Hepatocyte (in vitro differentiated cells): ENCODE data around the gene SLC6A12.

ENCODE experiments used
- EZH2 ChIP-seq: fragments of 200-600 bp; sonication (generic); IDR thresholded peaks from 2 replicates; pipeline ENCODE4 v1.6.1; 2016; ENCODE audit warnings: antibody characterized with exemption, mild to moderate bottlenecking, borderline replicate concordance
- EZH2phosphoT487 ChIP-seq: fragments of 200-600 bp; sonication (generic); IDR thresholded peaks from one replicate; pipeline ENCODE4 v1.6.1; 2018; ENCODE audit warnings: antibody characterized with exemption, mild to moderate bottlenecking, low read depth, moderate library complexity; ENCODE audit not compliant: unreplicated experiment, severe bottlenecking
- TF ChIP-seq, protein P1 (sequence below): fragments of 200-600 bp; sonication (generic); IDR thresholded peaks from 2 replicates; pipeline ENCODE4 v1.5.1; 2016; ENCODE audit warnings: antibody characterized with exemption, mild to moderate bottlenecking; ENCODE audit not compliant: poor library complexity

DNA sequence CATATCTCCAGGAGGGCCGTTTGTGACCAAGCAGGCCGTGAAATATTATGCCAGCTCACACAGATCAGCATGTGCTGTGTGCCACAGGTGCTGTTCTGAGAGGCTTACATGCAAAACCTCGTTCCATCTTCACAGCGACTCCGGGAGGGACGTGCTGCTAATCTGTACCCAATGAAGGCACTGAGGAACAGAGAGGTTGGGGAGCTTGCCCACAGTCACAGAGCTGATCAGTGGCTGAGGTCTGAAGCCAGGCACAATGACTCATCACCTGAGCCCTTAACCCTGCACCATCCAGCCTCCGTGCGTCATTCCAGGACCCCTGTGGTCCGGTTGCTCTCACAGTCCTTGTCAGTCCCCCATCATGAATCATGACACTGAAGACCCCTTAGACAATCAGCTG is 66.7 kb downstream of the SLC6A12 start:
- TF ChIP-seq, protein P1, sequence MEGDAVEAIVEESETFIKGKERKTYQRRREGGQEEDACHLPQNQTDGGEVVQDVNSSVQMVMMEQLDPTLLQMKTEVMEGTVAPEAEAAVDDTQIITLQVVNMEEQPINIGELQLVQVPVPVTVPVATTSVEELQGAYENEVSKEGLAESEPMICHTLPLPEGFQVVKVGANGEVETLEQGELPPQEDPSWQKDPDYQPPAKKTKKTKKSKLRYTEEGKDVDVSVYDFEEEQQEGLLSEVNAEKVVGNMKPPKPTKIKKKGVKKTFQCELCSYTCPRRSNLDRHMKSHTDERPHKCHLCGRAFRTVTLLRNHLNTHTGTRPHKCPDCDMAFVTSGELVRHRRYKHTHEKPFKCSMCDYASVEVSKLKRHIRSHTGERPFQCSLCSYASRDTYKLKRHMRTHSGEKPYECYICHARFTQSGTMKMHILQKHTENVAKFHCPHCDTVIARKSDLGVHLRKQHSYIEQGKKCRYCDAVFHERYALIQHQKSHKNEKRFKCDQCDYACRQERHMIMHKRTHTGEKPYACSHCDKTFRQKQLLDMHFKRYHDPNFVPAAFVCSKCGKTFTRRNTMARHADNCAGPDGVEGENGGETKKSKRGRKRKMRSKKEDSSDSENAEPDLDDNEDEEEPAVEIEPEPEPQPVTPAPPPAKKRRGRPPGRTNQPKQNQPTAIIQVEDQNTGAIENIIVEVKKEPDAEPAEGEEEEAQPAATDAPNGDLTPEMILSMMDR: no peak
- TF ChIP-seq EZH2 (no peak), EZH2phosphoT487 (no peak)
